ENCODE measurements around the gene SLC17A8.
"Not testable (repeated sequence)": the region's sequence is repeated elsewhere in the genome, so short reads cannot be mapped to it uniquely, and the experiment has no call there.

The SLC17A8 gene

GRCh38 chr12:100356644-100357223 is at the start of gene SLC17A8:
SLC17A8 (plus strand) TSS chr12:100357074; CDS start chr12:100357392, 318 bp downstream.
- no peak for DNase-seq

DNA sequence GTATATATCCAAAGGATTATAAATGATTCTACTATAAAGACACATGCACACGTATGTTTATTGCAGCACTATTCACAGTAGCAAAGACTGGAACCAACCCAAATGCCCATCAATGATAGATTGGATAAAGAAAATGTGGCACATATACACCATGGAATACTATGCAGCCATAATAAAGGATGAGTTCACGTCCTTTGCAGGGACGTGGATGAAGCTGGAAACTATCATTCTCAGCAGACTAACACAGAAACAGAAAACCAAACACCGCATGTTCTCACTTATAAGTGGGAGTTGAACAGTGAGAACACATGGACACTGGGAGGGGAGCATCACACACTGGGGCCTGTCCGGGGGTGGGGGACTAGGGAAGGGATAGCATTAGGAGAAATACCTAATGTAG is 48.7 kb upstream of the SLC17A8 start:
- DNase-seq = not testable (repeated sequence)

- DNase-seq = no peak
These were observed 45.6 kb upstream of the SLC17A8 start for GRCh38 chr12:100311317-100311716.

DNA sequence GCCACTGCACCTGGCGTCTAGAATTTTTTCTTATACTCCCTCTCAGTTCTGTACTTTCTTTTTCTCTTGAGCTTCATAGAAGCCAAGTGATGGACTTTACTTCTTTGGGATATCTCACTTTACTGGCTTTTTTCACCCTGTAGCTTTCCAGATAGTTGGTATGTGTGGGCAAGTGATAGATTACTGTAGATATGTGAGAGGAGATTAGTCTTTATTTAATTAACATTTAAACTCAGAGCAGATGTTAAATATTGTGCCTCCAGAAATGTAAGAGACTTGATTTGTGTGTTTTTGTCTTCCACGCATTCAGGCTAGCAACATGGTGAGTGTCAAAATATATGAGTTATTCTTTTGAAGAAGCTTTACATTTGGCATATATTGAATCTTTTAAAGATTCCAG is 39.5 kb upstream of the SLC17A8 start:
- DNase-seq = no peak

GRCh38 chr12:100324498-100324897 is 32.4 kb upstream of the SLC17A8 start:
- DNase-seq = no peak

DNA sequence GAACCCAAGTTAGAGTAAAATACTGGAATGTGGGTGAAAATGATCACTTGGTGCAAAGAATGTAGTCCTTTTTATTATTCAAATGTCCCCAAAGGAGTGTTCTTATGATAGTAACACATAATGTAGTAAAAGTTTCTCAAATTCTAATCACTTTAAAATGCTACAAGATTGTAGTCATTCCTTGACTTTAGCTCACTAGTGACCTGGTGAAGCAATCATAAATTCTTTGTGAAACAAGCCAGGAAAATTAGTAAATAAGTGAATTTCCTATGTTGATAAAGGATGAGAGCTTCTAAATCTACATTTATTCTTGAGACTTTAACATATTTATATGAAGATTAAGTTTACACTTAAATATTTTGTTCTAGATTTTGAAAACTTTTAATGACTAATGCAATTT is 30.7 kb upstream of the SLC17A8 start:
- DNase-seq = no peak

- DNase-seq = no peak
These were observed 27.1 kb upstream of the SLC17A8 start for GRCh38 chr12:100329800-100330199.

- DNase-seq = no peak
These were observed 25.0 kb upstream of the SLC17A8 start for GRCh38 chr12:100331871-100332270.

- no peak for DNase-seq
These were observed 24.0 kb upstream of the SLC17A8 start for GRCh38 chr12:100332852-100333251.

GRCh38 chr12:100337299-100337698 is 19.6 kb upstream of the SLC17A8 start:
- DNase-seq = no peak

DNA sequence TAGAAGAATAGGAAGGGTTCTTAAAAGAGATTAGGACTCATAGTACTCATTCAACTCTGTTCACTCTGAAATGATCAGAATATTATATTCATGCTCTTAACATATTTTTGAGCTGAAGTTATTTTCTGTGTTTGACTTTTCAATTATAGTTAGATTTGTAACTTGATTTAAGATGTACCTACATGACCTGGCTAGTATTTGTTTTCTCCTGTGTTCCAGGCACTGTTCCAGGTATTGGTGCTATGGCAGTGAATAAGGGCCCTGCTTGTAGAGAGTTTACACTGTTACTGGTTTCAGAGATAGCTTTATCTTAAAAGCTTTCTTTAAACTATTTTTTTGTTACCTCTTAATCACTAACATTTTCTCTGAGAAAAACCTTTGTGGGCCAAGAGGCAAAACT is 19.1 kb upstream of the SLC17A8 start:
- no peak for DNase-seq

DNA sequence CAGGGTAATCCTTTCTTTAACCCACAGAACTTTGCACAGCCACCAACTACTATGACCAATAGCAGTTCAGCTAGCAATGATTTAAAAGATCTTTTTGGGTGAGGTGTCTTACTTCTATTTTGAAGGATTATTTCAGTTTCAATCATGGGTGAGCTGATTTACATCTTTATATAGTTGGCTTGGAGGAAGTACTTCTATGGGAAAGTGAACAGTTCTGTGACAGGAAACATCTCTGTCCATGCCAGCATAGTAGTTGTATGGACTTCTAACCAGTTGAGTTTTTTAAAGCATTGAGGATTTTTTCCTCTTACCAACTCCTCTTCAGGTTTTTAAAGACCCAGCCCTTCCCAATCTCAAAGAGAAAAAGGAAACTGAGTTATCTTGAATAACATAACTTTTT is 17.8 kb upstream of the SLC17A8 start:
- DNase-seq = no peak

GRCh38 chr12:100342897-100343296 is 14.0 kb upstream of the SLC17A8 start:
- not testable (repeated sequence) for DNase-seq

DNA sequence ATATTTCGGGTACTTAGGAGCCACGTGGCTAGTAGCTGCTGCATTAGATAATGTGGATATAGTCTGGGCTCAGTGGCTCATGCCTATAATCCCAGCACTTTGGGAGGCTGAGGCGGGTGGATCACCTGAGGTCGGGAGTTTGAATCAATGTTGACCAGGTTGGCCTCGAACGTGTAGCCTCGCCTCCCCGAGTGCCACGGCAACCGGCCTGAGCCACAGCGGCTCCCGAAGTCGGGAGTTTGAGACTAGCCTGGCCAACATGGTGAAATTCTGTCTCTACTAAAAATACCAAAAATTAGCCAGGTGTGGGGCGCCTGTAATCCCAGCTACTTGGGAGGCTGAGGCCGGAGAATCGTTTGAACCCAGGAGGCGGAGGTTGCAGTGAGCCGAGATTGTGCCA is 12.5 kb upstream of the SLC17A8 start:
- DNase-seq = not testable (repeated sequence)

DNA sequence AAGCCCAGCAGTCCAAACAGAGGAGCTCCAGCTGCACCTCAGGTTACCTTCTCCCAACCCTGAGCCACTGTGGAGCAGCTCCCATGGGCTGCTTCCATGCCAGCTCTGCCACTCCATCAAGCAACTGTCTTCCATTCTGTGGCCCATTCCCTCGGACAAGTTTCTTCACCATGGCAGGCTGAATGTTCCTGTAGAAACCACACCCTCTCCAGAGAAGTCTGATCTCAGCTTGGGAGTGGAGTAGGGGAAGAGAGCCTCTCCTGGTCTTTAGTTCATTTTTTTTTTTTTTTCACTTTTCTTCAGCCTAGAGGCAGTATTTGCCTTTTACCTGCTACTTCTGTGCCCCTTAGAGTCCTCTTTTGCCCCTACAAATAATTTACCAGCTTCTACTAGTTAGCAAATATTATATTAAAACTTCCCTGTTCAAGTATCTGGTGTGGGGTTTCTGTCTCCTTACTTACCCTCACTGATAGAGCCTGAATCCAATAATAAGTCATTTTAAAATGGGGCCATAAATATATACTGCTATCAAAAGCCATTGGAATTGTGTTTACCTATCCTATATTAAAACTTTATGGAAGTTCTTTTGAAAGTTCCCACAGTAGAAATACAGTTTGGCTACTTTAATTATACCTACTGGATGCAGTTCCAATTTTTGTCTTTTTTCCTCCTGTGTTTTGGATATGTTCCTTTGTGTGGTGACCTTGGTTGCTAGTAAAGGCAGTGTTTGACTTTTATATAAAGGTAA is 11.7 kb upstream of the SLC17A8 start:
- no peak for DNase-seq

DNA sequence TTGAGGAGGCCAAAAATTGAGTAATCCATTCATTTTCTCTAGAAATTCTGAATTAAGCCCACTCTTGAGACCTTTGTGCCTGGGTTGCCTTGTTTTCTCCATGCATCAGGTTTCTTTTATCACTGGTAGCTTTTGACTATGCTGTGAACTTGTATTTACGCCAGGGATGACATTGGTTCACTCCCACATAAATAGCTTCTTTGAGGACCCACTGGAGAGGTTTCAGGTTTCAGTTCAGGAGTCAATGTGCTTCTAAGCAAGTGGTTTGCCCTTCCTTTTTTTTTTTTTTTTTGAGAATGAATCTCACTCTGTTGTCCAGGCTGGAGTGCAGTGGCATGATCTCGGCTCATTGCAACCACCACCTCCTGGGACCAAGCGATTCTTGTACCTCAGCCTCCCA is 10.2 kb upstream of the SLC17A8 start:
- no peak for DNase-seq

DNA sequence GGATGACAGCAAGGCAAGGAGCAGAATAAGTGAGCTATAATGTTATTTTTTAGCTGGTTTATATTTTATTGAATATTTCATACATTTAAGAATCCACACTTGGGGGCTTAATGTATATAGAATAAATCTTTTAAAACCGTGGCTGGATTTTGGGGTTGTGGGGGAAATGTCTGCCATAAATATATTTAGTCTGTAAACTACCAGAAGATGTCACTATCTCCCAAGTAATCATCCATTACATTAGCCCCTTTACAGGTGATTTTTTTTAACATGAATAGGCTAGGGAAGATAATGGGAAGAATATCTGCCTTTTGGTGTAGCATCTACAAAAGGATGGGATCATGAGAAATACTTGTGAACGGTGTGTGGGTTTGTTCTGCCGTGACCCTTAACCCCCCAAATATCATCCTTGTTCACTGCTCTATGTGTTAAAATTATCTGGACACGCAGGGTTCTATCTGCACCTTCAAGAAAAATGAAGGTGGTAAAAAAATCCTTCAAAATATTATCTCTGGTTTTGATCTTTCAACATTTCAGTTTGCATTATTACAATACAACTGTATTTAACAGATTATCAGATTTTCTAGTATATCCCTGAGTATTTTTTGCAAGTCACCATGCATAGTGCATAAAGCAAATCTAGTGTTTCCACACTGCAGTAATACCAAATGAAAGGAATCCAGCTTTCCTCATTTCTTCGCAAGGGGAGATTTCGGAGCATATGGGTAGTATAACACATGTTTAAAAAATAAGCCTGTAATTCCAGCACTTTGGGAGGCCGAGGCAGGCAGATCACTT is 8.0 kb upstream of the SLC17A8 start:
- DNase-seq = peak; percentile 68

DNA sequence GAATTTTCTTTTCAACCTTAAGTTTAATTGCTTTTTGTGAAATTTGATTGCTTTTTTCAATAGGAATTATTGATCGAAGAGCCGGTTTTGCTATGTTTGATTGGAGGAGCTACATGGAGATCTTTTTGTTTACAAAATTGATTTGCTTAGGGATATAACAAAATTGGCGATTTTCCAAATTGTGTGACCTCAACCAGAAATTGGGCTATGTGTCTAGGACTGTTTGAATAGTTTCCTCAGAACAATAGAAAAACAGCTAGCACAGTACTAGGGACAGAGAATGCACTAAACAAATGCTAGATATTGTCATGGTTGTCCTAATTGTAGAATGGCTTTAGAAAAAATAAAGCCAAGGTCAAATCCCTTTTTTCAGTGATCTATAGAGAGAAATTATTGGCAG is 2.4 kb downstream of the SLC17A8 start:
- DNase-seq = no peak

- no peak for DNase-seq
These were observed 2.9 kb downstream of the SLC17A8 start for GRCh38 chr12:100359822-100360221.

GRCh38 chr12:100360450-100360849 is 3.6 kb downstream of the SLC17A8 start:
- no peak for DNase-seq

DNA sequence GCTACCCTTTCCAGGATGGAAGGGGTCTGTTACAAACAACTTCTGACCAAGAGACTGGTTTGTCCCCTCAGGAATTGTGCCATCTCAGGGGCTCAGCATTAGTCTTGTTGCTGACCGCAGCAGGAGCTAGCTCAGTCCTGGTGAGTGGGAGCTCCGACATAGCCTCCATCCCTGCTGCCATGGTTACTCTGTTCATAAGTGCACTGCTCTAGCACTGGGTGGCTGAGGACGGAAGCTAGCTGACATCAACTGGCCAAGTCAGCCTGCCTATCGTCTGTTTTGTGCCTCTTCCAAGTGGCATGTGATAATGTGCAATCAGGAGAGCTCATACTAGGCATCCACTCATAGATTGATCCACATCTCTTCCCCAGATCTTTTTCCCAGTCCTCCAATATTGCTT is 7.5 kb downstream of the SLC17A8 start:
- no peak for DNase-seq

GRCh38 chr12:100365411-100365810 is 8.5 kb downstream of the SLC17A8 start:
- no peak for DNase-seq

DNA sequence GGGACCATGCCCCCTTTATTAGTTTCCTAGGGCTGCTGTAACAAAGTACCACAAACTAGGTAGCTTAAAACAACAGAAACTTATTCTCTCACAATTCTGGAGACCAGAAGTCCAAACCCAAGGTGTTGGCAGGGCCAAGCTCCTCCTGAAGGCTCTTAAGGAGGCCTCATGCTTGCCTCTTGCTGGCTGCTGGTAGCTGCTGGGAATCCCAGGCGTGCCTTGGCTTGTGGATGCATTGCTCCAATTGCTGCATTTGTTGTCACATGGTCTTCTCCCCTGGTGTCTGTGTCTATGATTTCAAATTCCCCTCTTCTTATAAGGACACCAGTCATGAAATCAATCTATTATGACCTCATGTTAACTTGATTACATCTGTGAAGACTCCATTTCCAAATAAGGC is 11.2 kb downstream of the SLC17A8 start:
- no peak for DNase-seq

DNA sequence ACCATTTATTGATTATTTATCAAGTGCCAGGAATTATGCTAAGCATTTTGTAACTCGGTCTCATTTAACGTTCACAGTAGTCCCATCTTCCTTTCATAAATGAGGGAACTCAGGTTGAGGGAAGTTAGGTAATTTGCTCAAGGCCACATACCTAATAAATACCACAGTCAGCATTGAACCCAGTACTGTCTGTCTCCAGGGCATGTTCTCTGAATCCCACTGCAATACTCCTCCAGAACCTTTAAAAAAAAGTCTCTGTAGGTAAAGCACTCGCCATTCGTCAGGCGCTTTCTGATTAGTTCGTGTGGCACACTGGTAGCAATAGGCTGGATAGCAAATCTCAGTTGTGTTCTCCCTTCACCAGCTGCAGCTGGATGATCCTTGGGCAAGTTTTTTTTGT is 14.3 kb downstream of the SLC17A8 start:
- no peak for DNase-seq

All from NCI-H1694 treated with DMSO at 0.1 percent for 48 hours (cell line).